Stimulated activated CD4-positive, alpha-beta T cell treated with anti-CD3 and anti-CD28 coated beads, Interleukin-2, amount 100 ng/mL, for 4 hours (primary cell): Measurements from ENCODE around the gene BCL2.

Experiments
- DNase-seq: peaks from one replicate; pipeline ENCODE4 v3.0.0-alpha.2; 2020; ENCODE audit warnings: low read depth

The BCL2 gene

DNA sequence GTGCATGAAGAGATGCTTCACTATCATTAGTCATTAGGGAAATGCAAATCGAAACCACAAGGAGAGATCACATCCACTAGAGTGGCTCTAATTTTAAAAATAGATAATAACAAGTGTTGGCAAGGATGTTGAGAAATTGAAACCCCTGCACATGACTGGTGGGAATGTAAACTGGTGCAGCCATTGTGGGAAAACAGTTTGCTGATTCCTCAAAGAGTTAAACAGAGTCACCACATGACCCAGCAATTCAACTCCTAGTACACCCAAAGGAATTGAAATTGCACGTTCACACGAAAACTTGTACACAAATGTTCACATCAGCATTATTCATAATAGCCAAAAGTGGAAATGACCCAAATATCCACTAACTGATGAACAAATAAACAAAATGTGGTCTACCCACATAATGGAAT, 179.5 kb downstream of the BCL2 start:
- DNase-seq: no peak

GRCh38 chr18:63138436-63139340, 180.9 kb downstream of the BCL2 start:
- DNase-seq: no peak

- DNase-seq: no peak
These were observed 181.6 kb downstream of the BCL2 start for GRCh38 chr18:63137999-63138435.

- no peak for DNase-seq
These were observed 184.5 kb downstream of the BCL2 start for GRCh38 chr18:63135101-63135500.

GRCh38 chr18:63132819-63133200, 186.8 kb downstream of the BCL2 start:
- DNase-seq: no peak

- DNase-seq: no peak
These were observed 187.4 kb downstream of the BCL2 start for GRCh38 chr18:63131959-63132818.

DNA sequence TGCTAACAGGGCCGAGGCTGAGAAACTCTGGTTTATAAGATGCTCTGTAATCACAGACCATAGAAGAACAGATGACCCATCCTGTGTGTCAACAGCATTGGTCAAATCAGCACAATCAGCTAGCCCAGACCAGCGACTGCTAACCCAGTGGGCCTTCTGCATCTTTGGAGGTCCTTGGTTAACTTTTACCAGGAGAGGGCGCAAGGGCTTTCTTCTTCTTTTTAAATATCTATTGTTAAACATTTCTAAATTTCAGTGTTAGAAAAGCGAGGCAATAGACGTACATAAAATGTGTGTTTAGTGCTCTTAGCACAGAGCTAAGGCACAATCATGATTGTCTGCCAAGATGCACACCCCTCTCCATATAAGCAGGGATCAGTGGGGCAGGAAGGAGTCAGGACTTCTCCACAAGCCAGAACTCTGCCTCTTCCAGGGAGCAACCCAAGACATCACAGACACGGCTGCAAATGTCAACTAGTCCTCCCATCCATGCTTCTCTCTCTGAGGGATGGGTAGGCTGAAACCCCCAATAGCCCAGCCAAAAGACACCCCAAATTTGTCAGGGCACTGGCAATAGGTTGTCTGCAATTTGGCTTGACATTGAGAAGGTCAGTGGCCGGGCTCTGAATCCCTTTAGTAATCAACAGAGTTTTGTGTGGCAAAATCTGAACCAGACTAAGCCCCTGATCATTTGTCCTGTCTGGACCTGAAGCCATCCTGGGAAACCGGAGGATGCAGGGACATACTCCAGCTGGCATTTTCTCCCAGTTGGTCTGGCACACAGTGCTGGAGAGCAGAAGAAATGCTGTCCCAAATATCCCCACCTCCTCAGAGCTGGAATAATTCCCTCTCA, 188.2 kb downstream of the BCL2 start:
- DNase-seq: peak; percentile 56

- DNase-seq: no peak
These were observed 189.4 kb downstream of the BCL2 start for GRCh38 chr18:63130176-63130575.

DNA sequence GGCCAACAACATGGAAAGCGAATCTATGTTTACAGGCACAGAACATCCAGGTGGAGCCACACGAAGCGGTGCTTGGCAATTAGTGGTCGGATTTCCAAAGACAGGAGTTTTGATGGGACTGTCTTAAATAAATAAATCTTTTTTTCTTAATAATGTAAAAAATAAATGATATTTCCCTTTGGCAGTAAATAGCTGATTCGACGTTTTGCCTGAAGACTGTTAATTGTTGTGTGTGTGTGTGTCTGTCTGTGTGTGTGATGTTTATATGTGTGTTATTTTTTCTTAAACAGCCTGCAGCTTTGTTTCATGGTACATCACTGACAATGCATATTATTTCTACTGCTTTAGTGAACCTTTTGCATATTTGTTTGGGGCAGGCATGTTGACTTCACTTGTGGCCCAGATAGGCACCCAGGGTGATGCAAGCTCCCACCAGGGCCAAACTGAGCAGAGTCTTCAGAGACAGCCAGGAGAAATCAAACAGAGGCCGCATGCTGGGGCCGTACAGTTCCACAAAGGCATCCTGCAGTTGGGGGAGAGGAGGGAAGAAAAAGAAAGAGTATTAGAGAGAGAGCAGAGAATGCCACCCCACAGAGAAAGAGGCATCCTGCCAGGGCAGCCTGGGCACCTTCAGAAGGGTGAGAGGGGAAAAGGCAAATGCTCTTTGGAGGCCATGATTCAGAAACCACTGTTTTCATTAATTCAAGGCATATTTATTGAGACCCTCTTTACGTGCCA, 191.2 kb downstream of the BCL2 start:
- no peak for DNase-seq

DNA sequence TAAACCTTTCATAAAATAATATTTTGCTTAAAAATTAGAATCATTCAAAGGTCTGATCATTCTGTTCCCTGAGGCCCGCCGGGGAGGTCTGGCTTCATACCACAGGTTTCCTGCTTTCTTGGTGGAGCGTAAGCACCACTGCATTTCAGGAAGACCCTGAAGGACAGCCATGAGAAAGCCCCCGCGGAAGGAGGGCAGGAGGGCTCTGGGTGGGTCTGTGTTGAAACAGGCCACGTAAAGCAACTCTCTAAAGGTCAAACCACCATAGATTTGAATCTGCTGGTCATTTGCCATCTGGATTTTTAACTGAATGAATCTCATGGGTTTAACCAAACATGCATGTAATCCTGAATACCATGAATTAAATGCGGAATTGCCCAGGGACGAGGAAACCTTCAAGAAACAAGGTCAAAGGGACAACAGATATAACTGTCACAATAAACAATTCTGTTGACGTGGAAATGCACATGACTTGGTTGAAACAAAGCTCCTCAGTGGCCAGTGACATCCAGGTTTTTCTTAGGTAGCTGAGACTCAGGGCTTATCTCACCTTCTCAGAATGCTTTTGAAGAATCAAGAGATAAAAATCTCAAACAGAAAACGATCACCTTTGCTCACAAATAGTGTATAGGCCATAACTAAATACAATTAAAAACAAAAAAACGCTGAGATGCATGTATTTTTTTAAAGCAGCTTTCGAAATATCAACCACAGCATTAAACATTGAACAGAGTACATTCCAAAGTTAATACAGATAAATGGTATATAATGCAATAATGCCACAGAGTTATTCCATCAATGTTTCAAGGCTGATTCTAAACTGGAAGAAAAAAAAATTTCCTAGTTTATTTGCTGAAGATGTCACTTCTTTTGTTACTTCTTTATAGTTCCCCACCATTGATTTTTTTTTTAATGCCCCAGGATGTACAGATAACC, 193.2 kb downstream of the BCL2 start:
- DNase-seq: no peak

- no peak for DNase-seq
These were observed 198.9 kb downstream of the BCL2 start for GRCh38 chr18:63120620-63121019.

- DNase-seq: no peak
These were observed 199.9 kb downstream of the BCL2 start for GRCh38 chr18:63119647-63120046.

GRCh38 chr18:63113899-63114565, 205.5 kb downstream of the BCL2 start:
- DNase-seq: no peak

DNA sequence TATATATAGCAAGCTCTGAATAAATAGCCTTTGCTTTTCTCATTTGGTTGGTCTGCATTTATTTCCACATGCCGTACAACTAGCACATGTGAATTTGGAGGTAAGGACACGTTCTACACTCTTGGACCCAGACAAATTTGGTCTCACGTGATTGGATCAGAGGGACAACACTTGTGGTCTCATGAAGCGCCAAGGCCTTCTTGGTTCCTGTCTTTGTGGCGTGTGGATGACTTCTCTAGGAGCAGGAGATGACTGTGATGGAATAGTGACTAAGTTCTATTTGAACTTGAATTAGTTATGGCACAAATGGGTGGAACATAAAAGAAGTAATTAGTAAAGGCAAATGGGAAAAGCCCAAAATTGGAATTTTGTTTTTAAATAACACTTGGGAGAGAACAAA, 206.9 kb downstream of the BCL2 start:
- no peak for DNase-seq

- no peak for DNase-seq
These were observed 207.7 kb downstream of the BCL2 start for GRCh38 chr18:63111671-63112402.

- DNase-seq: no peak
These were observed 209.8 kb downstream of the BCL2 start for GRCh38 chr18:63109802-63110201.

DNA sequence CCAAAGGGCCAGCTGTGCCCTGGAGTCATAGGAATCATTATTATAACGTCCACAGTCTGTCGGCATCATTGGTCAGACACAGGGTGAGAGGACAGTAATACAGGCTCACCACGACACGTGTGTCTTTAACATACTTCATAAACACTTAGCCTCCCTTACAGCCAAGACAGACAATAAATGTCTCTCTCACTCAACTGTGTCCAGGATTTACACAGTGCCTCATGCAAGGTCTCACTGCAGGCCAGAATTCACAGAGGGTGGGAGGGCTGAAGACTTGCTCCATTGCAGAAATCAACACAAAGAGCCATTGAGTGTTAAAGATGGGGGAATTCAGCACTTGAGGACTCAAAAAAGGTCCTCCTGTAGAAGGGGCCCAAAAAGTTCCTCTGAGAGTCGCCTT, 210.5 kb downstream of the BCL2 start:
- no peak for DNase-seq

- DNase-seq: no peak
These were observed 211.6 kb downstream of the BCL2 start for GRCh38 chr18:63107931-63108330.
